Measurements from ENCODE around the gene DOCK7.

GRCh38 chr1:62685431-62685859 lies 2.7 kb downstream of the DOCK7 start:
- TF ChIP-seq CTCF (IDR thresholded peaks at IDR 0.05 in 8 of 11, conservative IDR thresholded peaks at IDR 0.05 in 3 of 11) (no peak), POLR2A (IDR thresholded peaks at IDR 0.05) (no peak)
